ENCODE measurements around the gene KDF1.

Gene KDF1

GRCh38 chr1:26913389-26913753 is 46.9 kb downstream of the KDF1 start:
- Mint-ChIP-seq H3K27me3 (ENCODE audit: low read depth, poor library complexity) (peaks cover 51% of the 10 kb centered on the region), H3K9me3 (no peaks in the 10 kb centered on the region), H3K4me1 (no peaks in the 10 kb centered on the region), H3K36me3 (ENCODE audit: low read depth) (no peaks in the 10 kb centered on the region), H3K4me3 (no peak overlapping the region), H3K27ac (no peak overlapping the region)
- no peak for TF ChIP-seq CTCF (IDR thresholded peaks at IDR 0.05)
- DNase-seq: no peak

DNA sequence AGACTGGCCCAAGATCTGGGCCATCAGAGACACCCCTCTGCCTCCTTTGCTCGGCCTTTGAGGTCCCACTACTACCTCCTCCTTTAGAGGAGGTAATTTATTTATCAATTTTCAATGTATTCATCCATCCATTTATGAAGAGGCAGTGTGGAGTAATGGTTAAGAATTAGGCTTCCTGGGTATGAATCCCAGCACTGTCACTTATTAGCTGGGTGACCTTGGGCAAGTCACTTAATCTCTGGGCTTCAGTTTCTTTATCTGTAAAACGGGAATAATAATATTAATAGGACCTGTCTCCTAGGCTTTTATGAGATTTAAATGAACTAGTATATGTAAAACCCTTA is 48.1 kb downstream of the KDF1 start:
- H3K9me3 Mint-ChIP-seq: no peaks in the 10 kb centered on the region
- H3K27me3 Mint-ChIP-seq (ENCODE audit: low read depth, poor library complexity): peaks cover 57% of the 10 kb centered on the region
- no peak overlapping the region for H3K27ac Mint-ChIP-seq
- H3K4me3 Mint-ChIP-seq: no peak overlapping the region
- TF ChIP-seq CTCF (IDR thresholded peaks at IDR 0.05): no peak
- H3K4me1 Mint-ChIP-seq: no peaks in the 10 kb centered on the region
- DNase-seq: no peak
- H3K36me3 Mint-ChIP-seq (ENCODE audit: low read depth): no peaks in the 10 kb centered on the region

- H3K27me3 Mint-ChIP-seq (ENCODE audit: low read depth, poor library complexity): peaks cover 52% of the 10 kb centered on the region
- H3K4me3 Mint-ChIP-seq: no peak overlapping the region
- no peak for DNase-seq
- no peak overlapping the region for H3K27ac Mint-ChIP-seq
- H3K9me3 Mint-ChIP-seq: no peaks in the 10 kb centered on the region
- TF ChIP-seq CTCF (IDR thresholded peaks at IDR 0.05): no peak
- H3K36me3 Mint-ChIP-seq (ENCODE audit: low read depth): no peaks in the 10 kb centered on the region
- no peaks in the 10 kb centered on the region for H3K4me1 Mint-ChIP-seq
These were observed 48.7 kb downstream of the KDF1 start for GRCh38 chr1:26911399-26912146.

GRCh38 chr1:26910343-26911160 is 49.7 kb downstream of the KDF1 start:
- Mint-ChIP-seq H3K9me3 (no peaks in the 10 kb centered on the region), H3K36me3 (ENCODE audit: low read depth) (no peaks in the 10 kb centered on the region), H3K4me3 (no peak overlapping the region), H3K27me3 (ENCODE audit: low read depth, poor library complexity) (peaks cover 51% of the 10 kb centered on the region), H3K27ac (no peak overlapping the region), H3K4me1 (no peaks in the 10 kb centered on the region)
- TF ChIP-seq CTCF (IDR thresholded peaks at IDR 0.05): no peak
- DNase-seq: no peak

GRCh38 chr1:26909951-26910342 is 50.3 kb downstream of the KDF1 start:
- Mint-ChIP-seq H3K4me3 (no peak overlapping the region), H3K4me1 (no peaks in the 10 kb centered on the region), H3K36me3 (ENCODE audit: low read depth) (no peaks in the 10 kb centered on the region), H3K9me3 (no peaks in the 10 kb centered on the region), H3K27ac (no peak overlapping the region), H3K27me3 (ENCODE audit: low read depth, poor library complexity) (peaks cover 47% of the 10 kb centered on the region)
- no peak for DNase-seq
- no peak for TF ChIP-seq CTCF (IDR thresholded peaks at IDR 0.05)
